GM19240 (cell line): ENCODE data around the gene ORC3.

ENCODE experiments used
- DNase-seq: peaks from one replicate; pipeline ENCODE4 v3.0.0; 2011; ENCODE audit warnings: low spot score; ENCODE audit not compliant: insufficient read length

Gene ORC3

DNA sequence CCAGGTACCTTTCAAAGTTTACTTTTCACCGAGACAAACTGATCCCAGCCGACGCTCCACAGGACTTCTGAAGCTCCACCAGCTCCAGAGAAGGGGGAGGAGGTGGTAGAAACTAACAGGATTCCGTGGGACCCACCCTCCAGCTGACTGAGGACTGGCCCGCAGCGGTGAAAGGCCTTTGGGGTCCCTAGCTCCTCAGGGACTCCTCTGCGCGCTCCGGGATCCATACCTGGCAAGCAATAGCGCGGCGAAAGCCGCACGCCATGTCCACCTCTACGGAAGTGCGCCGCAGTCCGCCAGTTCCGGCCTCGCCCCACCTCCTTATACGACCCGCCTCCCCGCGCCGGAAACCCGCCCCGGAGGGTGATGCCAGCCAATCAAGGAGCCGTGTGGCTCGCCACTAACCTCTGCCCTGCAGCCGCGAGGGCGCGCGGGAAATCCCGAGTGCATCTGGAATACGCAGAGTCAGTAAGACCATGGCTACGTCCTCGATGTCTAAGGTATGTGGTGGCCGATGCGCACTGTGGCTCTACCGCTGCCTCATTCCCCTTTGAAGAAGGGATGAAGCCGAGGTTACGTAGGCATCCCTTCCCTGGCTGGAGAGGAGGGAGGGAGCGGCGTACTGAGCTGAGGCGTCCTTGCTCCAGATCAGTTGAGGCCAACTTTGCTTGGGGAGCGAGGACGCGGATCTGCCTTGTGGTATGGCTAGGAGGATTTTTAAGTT, at the start of gene ORC3, which contains the start of gene RARS2:
TSS of gene ORC3 (plus strand) at position 443 of the 724 bp plus-strand sequence. CDS start at position 477, 34 bp downstream.
TSS of gene RARS2 (minus strand) at position 295 of the 724 bp plus-strand sequence. CDS start at position 265, 30 bp downstream.
- peak; percentile 88 for DNase-seq

DNA sequence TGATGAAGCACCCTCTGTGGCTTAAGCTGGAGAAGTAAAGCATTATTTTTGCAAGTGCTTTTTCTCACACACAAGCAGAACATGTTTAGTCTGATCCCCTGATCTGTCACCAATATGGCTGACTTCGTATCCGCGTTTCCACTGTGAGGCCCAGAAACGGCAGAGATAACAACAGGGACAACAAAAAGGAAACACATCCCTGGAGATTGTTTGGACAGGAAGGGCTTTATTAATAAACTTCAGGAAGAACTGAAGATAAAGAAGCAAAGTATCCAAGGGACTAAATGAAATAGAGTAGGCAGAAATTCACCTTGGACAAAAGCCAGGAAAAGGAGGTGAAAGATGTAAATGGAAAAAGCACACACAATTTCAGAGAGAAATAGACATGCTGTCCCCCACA, 49.4 kb upstream of the ORC3 start:
- DNase-seq = no peak

DNA sequence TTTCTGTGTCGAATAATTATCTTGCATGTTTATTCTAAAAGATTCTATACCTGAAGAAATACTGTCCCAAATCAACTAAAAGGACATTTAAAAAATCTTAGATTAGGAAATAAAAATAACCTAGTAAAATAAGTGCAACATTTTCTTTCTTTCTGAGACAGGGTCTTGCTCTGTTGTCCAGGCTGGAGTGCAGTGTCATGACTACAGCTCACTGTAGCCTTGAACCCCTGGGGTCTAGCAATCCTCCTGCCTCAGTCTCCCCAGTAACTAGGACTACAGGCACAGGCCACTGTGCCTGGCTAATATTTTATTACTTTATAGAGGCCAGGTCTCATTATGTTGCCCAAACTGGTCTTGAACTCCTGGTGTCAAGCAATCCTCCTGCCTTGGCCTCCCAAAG, 48.9 kb upstream of the ORC3 start:
- DNase-seq = no peak

DNA sequence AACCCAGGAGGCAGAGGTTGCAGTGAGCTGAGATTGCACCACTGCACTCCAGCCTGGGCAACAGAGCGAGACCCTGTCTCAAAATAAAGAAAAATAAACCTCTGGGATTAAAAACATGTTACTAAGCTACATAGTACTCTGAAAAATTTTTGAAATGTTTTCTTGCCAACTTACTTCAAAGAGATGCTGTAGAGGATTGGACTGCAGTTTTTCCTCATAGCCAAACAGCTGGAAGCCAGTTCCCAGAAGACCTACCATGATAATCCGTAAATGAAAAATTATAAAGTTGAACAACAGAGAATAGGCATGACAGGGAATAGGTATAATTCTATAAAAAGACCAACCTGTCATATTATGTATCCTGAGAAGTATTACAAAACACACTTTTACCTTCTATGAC, 48.2 kb upstream of the ORC3 start:
- no peak for DNase-seq

GRCh38 chr6:87543696-87544473, 46.0 kb upstream of the ORC3 start:
- no peak for DNase-seq

DNA sequence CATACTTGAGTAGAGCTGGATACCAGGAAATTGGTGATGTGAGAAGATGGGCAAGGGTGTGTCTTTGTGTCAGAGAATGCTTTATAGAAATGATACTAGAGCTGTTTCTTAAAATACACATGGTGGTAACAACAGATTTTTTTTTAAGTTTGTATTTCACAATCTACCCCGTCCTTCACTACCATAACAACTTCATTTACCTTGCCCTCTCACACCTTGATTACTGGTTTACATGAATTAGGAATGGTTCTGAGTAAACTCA, 45.5 kb upstream of the ORC3 start:
- no peak for DNase-seq

DNA sequence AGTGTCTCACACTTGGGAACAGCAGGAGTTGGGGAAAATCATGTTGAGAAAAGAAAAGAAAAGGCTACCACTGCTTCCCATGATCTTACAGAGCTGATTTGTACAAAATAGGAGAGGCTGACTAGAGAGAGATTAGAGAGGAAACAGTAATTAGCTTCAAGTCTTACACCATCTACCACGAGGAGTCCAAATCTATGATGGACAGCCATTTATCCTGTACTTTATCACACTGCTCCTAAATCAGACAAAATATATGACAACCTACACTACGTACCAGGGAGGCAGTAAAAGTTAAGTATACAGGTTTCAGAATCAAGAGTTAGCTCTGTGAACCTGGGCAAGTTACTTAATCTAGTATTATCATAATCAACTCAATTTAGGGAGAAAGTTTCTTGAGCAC, 38.1 kb upstream of the ORC3 start:
- no peak for DNase-seq

DNA sequence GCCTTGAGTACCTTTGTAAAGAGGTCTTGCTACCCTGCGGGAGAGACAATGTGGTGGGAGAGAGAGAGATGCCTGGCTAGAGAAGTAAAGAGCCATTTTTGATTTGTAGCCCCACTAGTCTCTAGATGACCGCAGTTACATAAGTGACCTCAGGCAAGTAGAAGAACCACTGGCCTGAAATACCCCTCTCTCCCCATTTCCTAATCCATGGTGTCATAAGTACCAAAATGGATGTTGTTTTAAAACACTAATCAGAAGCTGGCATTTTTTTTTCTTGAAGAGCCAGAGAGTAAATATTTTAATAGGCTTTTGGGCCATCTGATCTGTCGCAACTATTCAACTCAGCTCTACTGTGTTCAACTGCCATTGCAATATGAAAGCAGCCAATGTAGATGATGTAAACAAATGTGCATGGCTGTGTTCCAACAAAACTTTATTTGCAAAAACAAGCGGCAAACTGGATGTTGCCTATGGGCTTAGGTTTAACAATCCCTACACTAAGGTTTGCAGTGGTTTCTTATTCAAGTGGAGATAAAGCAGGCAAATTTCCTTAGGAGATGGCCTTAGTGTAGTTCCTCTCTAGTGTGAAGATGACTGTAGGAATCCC, 36.7 kb upstream of the ORC3 start:
- DNase-seq = no peak

- DNase-seq = no peak
These were observed 34.4 kb upstream of the ORC3 start for GRCh38 chr6:87555506-87555905.

- DNase-seq = no peak
These were observed 31.5 kb upstream of the ORC3 start for GRCh38 chr6:87558446-87558845.

- DNase-seq = no peak
These were observed 28.9 kb upstream of the ORC3 start for GRCh38 chr6:87561017-87561416.

DNA sequence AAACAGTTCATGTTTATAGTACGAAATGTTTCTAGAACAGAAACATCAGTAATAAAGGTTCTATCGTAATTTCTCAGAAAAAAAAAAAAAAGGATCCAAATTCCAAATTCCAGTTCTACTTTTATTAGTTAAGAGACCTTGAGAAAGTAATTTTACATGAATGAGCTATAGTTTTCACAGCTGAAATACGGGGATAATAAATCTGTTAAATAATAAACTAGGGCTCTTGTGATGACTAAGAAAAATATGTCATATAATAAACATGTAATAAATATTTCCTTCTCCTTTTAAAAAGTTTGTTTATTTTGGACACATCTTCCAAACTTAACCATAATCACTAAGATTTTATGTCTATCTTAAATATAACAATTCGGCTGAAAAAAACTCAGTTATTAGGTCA, 17.9 kb upstream of the ORC3 start:
- no peak for DNase-seq

- no peak for DNase-seq
These were observed 17.1 kb upstream of the ORC3 start for GRCh38 chr6:87572883-87573282.

DNA sequence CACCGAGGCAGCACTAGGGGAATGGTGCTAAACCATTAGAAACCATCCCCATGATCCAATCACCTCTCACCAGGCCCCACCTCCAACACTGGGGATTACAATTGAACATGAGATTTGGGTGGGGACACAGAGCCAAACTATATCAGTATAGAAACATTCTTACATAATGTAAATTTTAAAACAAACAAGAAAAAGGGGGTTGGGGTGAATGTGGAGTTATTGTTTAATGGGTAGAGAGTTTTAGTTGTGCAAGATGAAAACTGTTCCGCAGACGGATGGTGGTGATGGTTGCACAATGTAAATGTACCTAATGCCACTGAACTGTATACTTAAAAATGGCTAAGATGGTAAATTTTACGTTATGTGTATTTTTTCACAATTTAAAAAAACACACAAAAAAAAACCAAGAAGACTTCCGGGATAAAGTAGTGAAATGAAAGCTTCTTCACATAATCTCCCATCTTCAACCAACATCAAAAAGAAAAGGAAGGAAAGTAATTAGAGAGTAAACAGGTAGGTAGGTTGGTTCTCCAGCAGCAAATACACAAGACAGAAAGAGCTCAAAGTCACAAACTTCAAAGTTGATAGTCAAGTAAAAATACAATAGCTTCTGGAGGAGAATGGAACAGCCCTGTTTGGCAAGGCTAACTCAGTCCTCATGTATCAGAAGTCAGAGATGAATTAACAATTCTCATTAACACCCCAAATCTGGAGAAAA, 16.5 kb upstream of the ORC3 start:
- no peak for DNase-seq

- DNase-seq = no peak
These were observed 15.6 kb upstream of the ORC3 start for GRCh38 chr6:87574237-87574804.

DNA sequence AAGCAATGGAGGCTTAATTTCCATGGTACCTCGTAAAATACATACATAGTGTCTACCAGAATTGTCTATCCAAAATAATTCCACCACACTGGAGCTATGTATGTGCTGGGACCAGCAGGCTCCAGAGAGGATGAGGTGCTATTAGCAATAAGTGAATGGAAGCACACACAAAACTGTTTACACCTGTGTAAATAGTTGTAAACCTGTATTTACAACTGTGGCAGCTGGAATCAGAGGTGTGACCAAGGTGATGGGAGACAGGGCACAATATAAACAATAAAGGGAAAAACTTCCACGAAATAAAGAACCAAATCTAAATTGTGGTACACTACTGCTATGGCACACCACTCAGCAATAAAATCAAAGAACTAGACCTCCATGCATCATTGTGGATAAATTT, 14.5 kb upstream of the ORC3 start:
- no peak for DNase-seq

DNA sequence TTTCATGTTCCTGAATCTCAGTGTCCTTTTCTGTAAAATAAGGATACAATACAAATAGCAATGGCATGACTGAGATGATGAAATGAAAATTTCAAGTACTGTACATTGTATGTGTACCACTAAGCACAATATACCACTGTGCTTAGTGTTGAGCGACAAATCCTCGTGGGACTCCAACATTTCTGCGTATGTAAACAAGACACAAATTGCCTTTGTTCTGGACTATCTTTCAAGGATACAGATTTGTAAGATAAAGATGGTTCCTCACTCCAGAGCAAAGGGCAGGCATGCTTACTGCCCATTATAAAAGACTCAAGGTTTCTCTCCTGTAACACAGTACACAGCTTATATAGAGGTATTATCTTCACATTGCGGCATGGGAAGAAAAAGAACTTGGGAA, 6.1 kb upstream of the ORC3 start:
- DNase-seq = no peak

- no peak for DNase-seq
These were observed 3.4 kb upstream of the ORC3 start for GRCh38 chr6:87586371-87587077.

GRCh38 chr6:87588756-87589407, 1.1 kb upstream of the ORC3 start:
- DNase-seq = no peak

DNA sequence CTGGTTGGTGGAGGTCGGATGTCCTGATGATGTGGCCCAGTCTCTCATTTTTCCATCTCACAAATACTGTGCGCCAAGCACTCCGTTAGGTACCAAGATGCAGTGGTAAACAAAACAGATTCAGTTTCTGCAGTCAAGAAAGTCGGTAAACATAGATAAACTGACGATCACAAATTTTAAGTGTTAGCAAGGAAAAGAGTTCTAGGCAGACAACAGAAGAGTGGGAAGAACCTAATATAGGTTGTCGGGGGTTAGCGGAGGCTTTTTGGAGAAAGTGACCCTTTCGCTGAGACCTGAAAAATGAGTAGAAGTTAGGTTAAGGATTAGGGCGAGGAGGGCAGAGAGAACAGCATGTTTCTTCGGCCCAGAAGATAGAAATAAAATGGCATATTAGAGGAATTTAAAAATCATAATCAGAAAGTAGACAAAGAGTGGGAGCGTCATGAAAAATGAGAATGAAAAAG, 514 bp downstream of the ORC3 start:
- DNase-seq = no peak
